ENCODE results near the gene NAGLU.

DNA sequence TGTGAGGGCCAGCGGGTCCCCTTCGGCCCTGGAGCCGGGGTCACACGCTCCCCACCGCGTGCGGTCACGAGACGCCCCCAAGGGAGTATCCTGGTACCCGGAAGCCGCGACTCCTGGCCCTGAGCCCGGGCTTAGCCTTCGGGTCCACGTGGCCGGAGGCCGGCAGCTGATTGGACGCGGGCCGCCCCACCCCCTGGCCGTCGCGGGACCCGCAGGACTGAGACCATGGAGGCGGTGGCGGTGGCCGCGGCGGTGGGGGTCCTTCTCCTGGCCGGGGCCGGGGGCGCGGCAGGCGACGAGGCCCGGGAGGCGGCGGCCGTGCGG is at the start of gene NAGLU:
- TF ChIP-seq, protein P1, sequence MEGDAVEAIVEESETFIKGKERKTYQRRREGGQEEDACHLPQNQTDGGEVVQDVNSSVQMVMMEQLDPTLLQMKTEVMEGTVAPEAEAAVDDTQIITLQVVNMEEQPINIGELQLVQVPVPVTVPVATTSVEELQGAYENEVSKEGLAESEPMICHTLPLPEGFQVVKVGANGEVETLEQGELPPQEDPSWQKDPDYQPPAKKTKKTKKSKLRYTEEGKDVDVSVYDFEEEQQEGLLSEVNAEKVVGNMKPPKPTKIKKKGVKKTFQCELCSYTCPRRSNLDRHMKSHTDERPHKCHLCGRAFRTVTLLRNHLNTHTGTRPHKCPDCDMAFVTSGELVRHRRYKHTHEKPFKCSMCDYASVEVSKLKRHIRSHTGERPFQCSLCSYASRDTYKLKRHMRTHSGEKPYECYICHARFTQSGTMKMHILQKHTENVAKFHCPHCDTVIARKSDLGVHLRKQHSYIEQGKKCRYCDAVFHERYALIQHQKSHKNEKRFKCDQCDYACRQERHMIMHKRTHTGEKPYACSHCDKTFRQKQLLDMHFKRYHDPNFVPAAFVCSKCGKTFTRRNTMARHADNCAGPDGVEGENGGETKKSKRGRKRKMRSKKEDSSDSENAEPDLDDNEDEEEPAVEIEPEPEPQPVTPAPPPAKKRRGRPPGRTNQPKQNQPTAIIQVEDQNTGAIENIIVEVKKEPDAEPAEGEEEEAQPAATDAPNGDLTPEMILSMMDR (IDR thresholded peaks at IDR 0.05), result no peak
- no peak for TF ChIP-seq EZH2 (IDR thresholded peaks at IDR 0.05)
- TF ChIP-seq EZH2phosphoT487 (IDR thresholded peaks at IDR 0.05), result no peak
